H1 (cell line): ENCODE results near the gene PLEKHB1. TPM values are rescaled to one million over a fixed set of nuclear protein-coding genes. Genes with fewer than 3 reads are reported as not detected.

Experiments
- CTCF ChIA-PET: fragments of 300-600 bp; sonication (Branson Sonifier 250); formaldehyde crosslinking; loops from one replicate; lab custom pipeline; 2021; ENCODE audit not compliant: partially characterized antibody; lab: Charles Lee
- POLR2A ChIA-PET: fragments of 300-600 bp; sonication (Branson Sonifier 250); formaldehyde crosslinking; loops from one replicate; lab custom pipeline; 2021; ENCODE audit warnings: inconsistent platforms; ENCODE audit not compliant: partially characterized antibody; lab: Charles Lee
- DNase-seq, 2 experiments: peaks; one replicate each; pipeline versions ENCODE4 v3.0.0 to v3.0.0-alpha.2; 2010 to 2022; ENCODE audit warnings: low spot score in 2 of 2, low read depth in 1 of 2, mixed read lengths in 1 of 2
- FAIRE-seq: peaks from 2 replicates; lab custom pipeline; 2011; peaks lifted over from hg19 to GRCh38; lab: Jason Lieb, UNC
- H2AFZ ChIP-seq: 2 replicates; pipeline ENCODE4 v1.8.1; 2012; ENCODE audit warnings: low read length, inconsistent platforms
- H2AK5ac ChIP-seq: 2 replicates; pipeline ENCODE4 v1.6.1; 2013; ENCODE audit warnings: low read depth, low read length
- H2BK120ac ChIP-seq: replicated peaks from 2 replicates; pipeline ENCODE3; 2013; ENCODE audit warnings: low read depth, low read length, inconsistent platforms
- H2BK12ac ChIP-seq: 2 replicates; pipeline ENCODE4 v1.6.1; 2013; ENCODE audit warnings: low read depth, low read length
- H2BK15ac ChIP-seq: 2 replicates; pipeline ENCODE4 v1.6.1; 2013; ENCODE audit warnings: low read length
- H2BK20ac ChIP-seq: 2 replicates; pipeline ENCODE4 v1.6.1; 2013; ENCODE audit warnings: low read length
- H2BK5ac ChIP-seq: 2 replicates; pipeline ENCODE4 v1.6.1; 2013; ENCODE audit warnings: low read depth, low read length
- H3K14ac ChIP-seq: 2 replicates; pipeline ENCODE4 v1.6.1; 2013; ENCODE audit warnings: inconsistent platforms; ENCODE audit not compliant: insufficient read length
- H3K18ac ChIP-seq: 2 replicates; pipeline ENCODE4 v1.6.1; 2013; ENCODE audit warnings: low read length; ENCODE audit errors: extremely low read depth
- H3K23ac ChIP-seq: 2 replicates; pipeline ENCODE4 v1.6.1; 2013; ENCODE audit warnings: inconsistent platforms; ENCODE audit not compliant: insufficient read length
- H3K23me2 ChIP-seq: 2 replicates; pipeline ENCODE4 v1.6.1; 2013; ENCODE audit warnings: low read depth, low read length
- H3K27ac ChIP-seq: 2 replicates; pipeline ENCODE4 v1.6.1; 2011; ENCODE audit warnings: low read depth, low read length, inconsistent platforms
- H3K27me3 ChIP-seq, 4 experiments: replicated peaks in 1 of 4; 1 replicate in 1 of 4; 2 replicates in 3 of 4; pipeline versions ENCODE4 v1.6.1 to v1.8.1; 2011 to 2013; ENCODE audit warnings: low read length in 3 of 4, mild to moderate bottlenecking in 3 of 4, inconsistent platforms in 2 of 4, mixed read lengths in 2 of 4, moderate library complexity in 1 of 4; ENCODE audit not compliant: control insufficient read depth in 3 of 4, insufficient read depth in 3 of 4; ENCODE audit errors: extremely low read depth in 1 of 4
- H3K36me3 ChIP-seq, 4 experiments: 2 replicates each; pipeline versions ENCODE4 v1.6.1 to v1.8.1; 2011 to 2013; ENCODE audit warnings: mild to moderate bottlenecking in 4 of 4, low read length in 3 of 4, moderate library complexity in 2 of 4, control low read depth in 1 of 4, inconsistent platforms in 1 of 4; ENCODE audit not compliant: insufficient read depth in 4 of 4, control insufficient read depth in 2 of 4
- H3K4ac ChIP-seq: replicated peaks from 2 replicates; pipeline ENCODE3; 2013; ENCODE audit warnings: low read length, low read depth, mixed read lengths, inconsistent platforms; ENCODE audit not compliant: insufficient read length
- H3K4me1 ChIP-seq, 4 experiments: replicated peaks in 1 of 4; 1 replicate in 1 of 4; 2 replicates in 3 of 4; pipeline versions ENCODE4 v1.6.1 to v1.8.1; 2011 to 2013; ENCODE audit warnings: low read length in 3 of 4, inconsistent platforms in 2 of 4, mixed read lengths in 1 of 4; ENCODE audit not compliant: insufficient read depth in 4 of 4, control insufficient read depth in 3 of 4
- H3K4me2 ChIP-seq, 2 experiments: 2 replicates each; pipeline versions ENCODE4 v1.6.1 to v1.8.1; 2011 to 2013; ENCODE audit warnings: low read depth in 2 of 2, low read length in 2 of 2, control low read depth in 1 of 2, inconsistent platforms in 1 of 2, mild to moderate bottlenecking in 1 of 2; ENCODE audit not compliant: insufficient read depth in 1 of 2
- H3K4me3 ChIP-seq, 4 experiments: fragments of 200-600, 300-600 bp in 1 of 4; sonication (generic), shearing (Covaris generic), sonication (Bioruptor Twin) in 1 of 4; 2 replicates each; pipeline versions ENCODE4 v1.5.1 to v1.8.1; 2011 to 2016; ENCODE audit warnings: low read length in 4 of 4, low read depth in 3 of 4, control low read depth in 2 of 4, inconsistent platforms in 2 of 4, mild to moderate bottlenecking in 2 of 4, mixed read lengths in 1 of 4, moderate library complexity in 1 of 4; ENCODE audit not compliant: insufficient read depth in 2 of 4; ENCODE audit errors: extremely low read depth in 1 of 4
- H3K56ac ChIP-seq: replicated peaks from 2 replicates; pipeline ENCODE3; 2013; ENCODE audit warnings: low read depth, mild to moderate bottlenecking, mixed read lengths, low read length, inconsistent platforms; ENCODE audit not compliant: insufficient read length
- H3K79me1 ChIP-seq: 2 replicates; pipeline ENCODE4 v1.6.1; 2013; ENCODE audit warnings: low read depth, low read length, control low read depth
- H3K79me2 ChIP-seq, 2 experiments: 2 replicates each; pipeline versions ENCODE4 v1.6.1 to v1.8.1; 2012 to 2013; ENCODE audit warnings: low read length in 2 of 2, mild to moderate bottlenecking in 2 of 2, inconsistent platforms in 1 of 2; ENCODE audit not compliant: insufficient read depth in 2 of 2, control insufficient read depth in 1 of 2
- H3K9ac ChIP-seq, 4 experiments: replicated peaks in 1 of 4; 1 replicate in 1 of 4; 2 replicates in 3 of 4; pipeline versions ENCODE4 v1.6.1 to v1.8.1; 2011 to 2013; ENCODE audit warnings: low read depth in 3 of 4, low read length in 3 of 4, control low read depth in 2 of 4, mild to moderate bottlenecking in 2 of 4, moderate library complexity in 2 of 4, inconsistent platforms in 1 of 4; ENCODE audit errors: extremely low read depth in 1 of 4
- H3K9me3 ChIP-seq, 2 experiments: 2 replicates each; pipeline versions ENCODE4 v1.6.1 to v1.8.1; 2012 to 2013; ENCODE audit warnings: mild to moderate bottlenecking in 2 of 2, moderate library complexity in 2 of 2, control low read depth in 1 of 2, inconsistent platforms in 1 of 2, low read depth in 1 of 2, low read length in 1 of 2, mixed read lengths in 1 of 2; ENCODE audit not compliant: insufficient read depth in 2 of 2
- H4K20me1 ChIP-seq, 2 experiments: replicated peaks in 1 of 2; 2 replicates each; pipeline versions ENCODE3 to v1.8.1; 2011 to 2013; ENCODE audit warnings: inconsistent platforms in 2 of 2, low read length in 2 of 2, mild to moderate bottlenecking in 1 of 2; ENCODE audit not compliant: insufficient read depth in 2 of 2, control insufficient read depth in 1 of 2
- H4K5ac ChIP-seq: 2 replicates; pipeline ENCODE4 v1.6.1; 2013; ENCODE audit warnings: low read length, low read depth, mixed read lengths, inconsistent platforms; ENCODE audit not compliant: insufficient read length
- H4K8ac ChIP-seq: 2 replicates; pipeline ENCODE4 v1.8.0; 2013; ENCODE audit warnings: mild to moderate bottlenecking, moderate library complexity, low read length, inconsistent platforms; ENCODE audit not compliant: insufficient read depth; ENCODE audit errors: extremely low read depth
- H4K91ac ChIP-seq: replicated peaks from 2 replicates; pipeline ENCODE3; 2013; ENCODE audit warnings: low read length, mixed read lengths, inconsistent platforms; ENCODE audit not compliant: insufficient read length
- NANOG ChIP-seq: IDR thresholded peaks from 2 replicates; pipeline ENCODE4 v1.6.1; 2011; ENCODE audit warnings: low read length, low read depth, mild to moderate bottlenecking, inconsistent platforms; ENCODE audit not compliant: insufficient read depth, poor library complexity, severe bottlenecking
- SIRT6 ChIP-seq: IDR thresholded peaks from one replicate; pipeline ENCODE4 v1.7.1; 2012; ENCODE audit warnings: low read length, inconsistent platforms
- TEAD4 ChIP-seq: IDR thresholded peaks from 2 replicates; pipeline ENCODE4 v1.6.1; 2012; ENCODE audit warnings: low read depth, low read length, inconsistent platforms, mixed read lengths
- WGBS, 2 experiments: shearing (Covaris generic) in 1 of 2; methylation state at CpG; one replicate each; pipeline versions ENCODE4 v1.1.6 to v1.1.7; 2013 to 2015; ENCODE audit warnings: low lambda C conversion rate in 2 of 2, mixed read lengths in 2 of 2, inconsistent platforms in 1 of 2, low coverage in 1 of 2, missing lambda C conversion rate in 1 of 2; ENCODE audit not compliant: insufficient replicate concordance in 2 of 2, insufficient coverage in 1 of 2, insufficient read length in 1 of 2; ENCODE audit errors: extremely low coverage in 1 of 2, missing lambda C conversion rate in 1 of 2; 5-methylcytosine and 5-hydroxymethylcytosine counted together
- polyA plus RNA-seq, 7 experiments: library from polyadenylated mRNA; depleted of rRNA in 3 of 7; stranded (reverse) in 5 of 7; unstranded in 2 of 7; fragments of >200 nt in 5 of 7; fragments of 200-250 nt in 2 of 7; gene quantifications; 1 replicate in 5 of 7; 2 replicates in 1 of 7; 4 replicates in 1 of 7; pipeline versions ENCODE4 v1.2.1 to v1.2.3, GENCODE V29; 2011 to 2013; ENCODE audit warnings: missing spikeins in 2 of 7, mixed read lengths in 2 of 7
- total RNA-seq: library from RNA; stranded (reverse); fragmentation: NEBNext Ultra II Directional; extraction: Animal tissue kit (Norgen Biotek cat#: 25700); gene quantifications from 2 replicates; pipeline ENCODE4 v1.2.1, GENCODE V29; 2021

PLEKHB1 gene
- total and polyA plus RNA-seq, 2 of the 8 experiments (the other 6 are each of a cell fraction or from before 2014, with no cell fraction given): 14.8 to 24.5 TPM

DNA sequence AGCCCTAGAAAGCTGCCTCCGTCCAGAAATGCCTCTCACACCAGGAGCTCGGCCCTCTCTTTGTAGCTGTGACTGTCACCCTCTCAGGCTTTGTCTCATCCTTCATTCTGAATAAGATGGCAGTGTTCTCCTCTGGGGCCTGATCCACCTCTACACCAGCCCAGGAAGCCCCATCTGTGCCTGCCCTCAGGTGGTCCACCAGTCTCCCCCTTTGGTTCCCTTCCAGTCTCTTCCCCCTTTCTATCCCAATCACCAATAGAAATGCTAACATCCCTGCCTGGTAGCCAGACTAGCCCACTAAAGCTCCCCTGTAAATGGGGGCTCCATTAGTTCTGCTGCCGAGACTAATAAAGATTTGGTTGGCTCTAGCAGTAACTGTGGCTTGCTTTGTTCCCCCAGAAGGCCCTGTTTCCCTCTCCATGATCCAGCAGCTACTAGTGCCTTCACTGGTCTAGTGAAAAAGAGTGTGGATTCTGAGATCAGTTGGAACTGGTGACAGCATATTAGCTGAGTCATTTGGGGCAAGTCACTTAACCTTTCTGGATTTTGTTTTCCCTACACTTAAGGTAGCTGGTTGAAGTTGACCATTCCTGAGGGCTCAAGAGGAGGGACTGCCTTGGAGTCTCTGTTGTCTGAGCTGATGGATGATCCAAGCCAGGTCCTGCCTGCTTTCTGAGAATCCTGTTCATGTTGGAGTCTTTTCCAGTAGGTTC lies 16.2 kb downstream of the PLEKHB1 start:
- Histone ChIP-seq H3K23me2 (peaks cover 2% of the 10 kb centered on the region; the same call in 1 of the 2 replicates), H4K5ac (no peak overlapping the region), H3K4me1 (peaks cover 0 to 7% (median 3%) of the 10 kb centered on the region in 4 experiments; a peak in 5 of 7 replicates), H3K23ac (no peak overlapping the region), H3K4me2 (no peak overlapping the region), H3K79me1 (no peaks in the 10 kb centered on the region), H3K27ac (no peak overlapping the region), H3K9ac (no peak overlapping the region), H3K4ac (no peak overlapping the region), H2AK5ac (no peak overlapping the region), H3K36me3 (no peaks in the 10 kb centered on the region), H2BK20ac (no peak overlapping the region), H4K20me1 (no peaks in the 10 kb centered on the region), H3K18ac (no peak overlapping the region), H3K9me3 (no peaks in the 10 kb centered on the region), H2BK15ac (no peak overlapping the region), H2BK5ac (no peak overlapping the region), H3K27me3 (peaks cover 0 to 19% (median 14%) of the 10 kb centered on the region in 4 experiments; a peak in 4 of 7 replicates), H2AFZ (no peak overlapping the region), H2BK12ac (no peak overlapping the region), H3K4me3 (no peak overlapping the region), H3K56ac (no peak overlapping the region), H3K14ac (no peak overlapping the region), H3K79me2 (no peaks in the 10 kb centered on the region), H4K91ac (no peak overlapping the region), H4K8ac (no peak overlapping the region), H2BK120ac (no peak overlapping the region)
- 82% methylated on average over 3 of the region's 3 CpGs; no CpG with 5 or more reads in 1 of the 2 experiments for WGBS, 2 experiments
- FAIRE-seq: no peak
- POLR2A ChIA-PET: interaction anchor here (0.6 to 3.4 kb wide), 5 partner anchors 9 to 194 kb away, joined by 3 to 24 read pairs (median 4); no protein-coding TSS in a partner anchor
- CTCF ChIA-PET: interaction anchor here (0.8 to 30.1 kb wide), 33 partner anchors 8 to 314 kb away, joined by 3 to 653 read pairs (median 5); partner anchors contain the start of gene PLEKHB1
- DNase-seq: no peak
- TF ChIP-seq SIRT6 (no peak), NANOG (no peak), TEAD4 (no peak)
